GM18907 (cell line): ENCODE data around the gene PLXDC1.

ENCODE experiments used
- ATAC-seq: cut with Tn5 transposase; IDR thresholded peaks from one replicate; pipeline ENCODE4 v1.9.1; 2021; ENCODE audit warnings: mild to moderate bottlenecking, moderate library complexity; ENCODE audit not compliant: unreplicated experiment

PLXDC1 gene

DNA sequence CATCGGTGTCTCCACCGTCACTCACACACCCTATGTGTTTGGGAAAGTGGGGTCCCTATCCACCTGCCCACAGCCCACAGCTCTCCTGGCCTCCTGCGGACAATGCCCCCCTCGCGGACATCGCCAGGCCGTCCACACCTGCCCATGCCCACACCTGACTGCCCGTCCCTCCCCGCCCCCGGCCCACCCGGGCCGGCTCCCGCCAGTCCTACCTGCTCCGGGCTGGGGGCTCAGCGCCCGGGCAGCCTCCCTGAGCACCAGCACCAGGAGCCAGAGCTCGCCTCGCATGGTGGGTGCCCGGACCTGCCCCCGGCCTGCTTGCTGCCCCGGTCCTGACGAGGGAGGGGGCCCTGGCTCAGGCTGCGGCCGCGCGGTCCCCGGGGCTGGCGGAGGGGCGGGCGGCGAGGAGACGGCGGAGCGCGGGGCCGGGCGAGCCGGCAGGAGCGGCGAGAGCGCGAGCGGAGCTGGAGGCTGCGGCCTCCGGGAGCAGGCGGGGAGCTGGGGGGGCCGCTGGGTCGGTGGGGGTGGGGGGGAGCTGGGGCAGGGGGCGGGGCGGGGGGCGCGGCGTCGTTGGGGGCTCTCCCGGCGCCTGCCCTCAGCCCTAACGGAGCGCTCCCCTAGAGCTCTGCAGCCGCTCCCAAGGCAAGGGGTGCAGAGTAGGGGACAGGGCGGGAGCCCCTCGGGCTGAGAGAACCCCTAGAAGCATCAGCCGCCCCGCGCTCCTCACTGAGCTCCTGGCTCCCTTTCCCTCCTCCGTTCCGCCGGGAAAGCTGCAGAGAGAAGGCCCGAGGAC, at the start of gene PLXDC1:
PLXDC1 (minus strand) TSS at position 488 of the 793 bp plus-strand sequence; CDS start at position 288, 200 bp downstream.
- ATAC-seq: no peak

DNA sequence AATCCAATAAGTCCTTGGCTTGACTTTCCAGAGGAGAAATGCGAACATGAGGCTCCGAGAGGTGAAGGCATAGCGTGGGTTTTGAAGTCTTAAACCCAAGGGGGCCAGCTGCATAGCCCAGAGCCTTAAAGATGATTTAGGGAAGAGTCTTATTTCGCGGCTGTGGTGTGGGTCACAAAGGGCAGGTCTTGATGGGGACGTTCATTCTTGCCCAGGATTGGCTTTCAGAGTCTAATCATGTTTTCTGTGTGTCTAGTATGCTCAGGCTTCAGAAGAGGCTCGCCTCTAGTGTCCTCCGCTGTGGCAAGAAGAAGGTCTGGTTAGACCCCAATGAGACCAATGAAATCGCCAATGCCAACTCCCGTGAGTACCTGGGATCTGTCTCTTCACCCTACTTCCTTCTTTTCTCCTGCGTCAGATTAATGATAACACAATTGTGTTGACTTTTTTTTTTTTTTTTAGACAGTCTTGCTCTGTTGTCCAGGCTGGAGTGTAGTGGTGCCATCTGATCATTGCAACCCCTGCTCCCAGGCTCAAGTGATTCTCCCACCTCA, 49.6 kb upstream of the PLXDC1 start:
- ATAC-seq: no peak

DNA sequence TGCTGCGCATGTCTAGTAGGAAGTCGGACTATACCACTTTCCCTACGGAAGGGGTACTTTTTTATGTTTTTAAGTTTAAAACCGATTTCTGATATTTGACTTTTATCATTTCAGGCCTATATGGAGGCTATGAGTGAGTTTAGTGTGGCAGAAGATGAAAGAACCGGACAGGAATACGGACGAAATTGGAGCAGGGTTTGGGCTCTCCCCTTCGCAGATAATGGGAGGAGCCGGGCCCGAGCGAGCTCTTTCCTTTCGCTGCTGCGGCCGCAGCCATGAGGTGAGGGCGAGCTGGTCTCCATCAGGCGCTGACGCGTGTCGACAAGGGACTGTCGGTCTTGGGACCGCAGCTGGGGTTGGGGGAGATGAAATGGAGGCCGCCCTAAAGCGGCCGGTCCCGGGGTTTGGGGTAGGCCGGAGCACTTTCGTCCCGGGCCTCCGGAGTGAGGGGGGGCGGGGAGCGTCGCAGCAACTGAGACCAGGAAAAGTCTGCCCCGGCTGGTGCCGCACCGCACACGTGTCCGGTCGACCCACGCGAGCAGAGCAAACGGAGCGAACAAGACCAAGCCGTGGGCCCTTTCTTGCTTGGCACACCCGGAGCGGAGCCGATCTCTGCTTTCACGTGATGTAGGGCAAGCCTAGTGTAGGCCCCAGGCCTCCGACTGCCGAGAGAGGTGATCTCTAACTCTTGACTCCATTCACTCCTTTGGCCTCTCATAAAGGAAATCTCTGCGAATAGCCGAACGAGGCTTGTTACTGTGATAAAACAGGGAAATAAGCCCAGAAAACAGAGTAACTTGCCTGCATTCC, 48.8 kb upstream of the PLXDC1 start, which contains the start of gene RPL19:
RPL19 (plus strand) TSS at position 214 of the 810 bp plus-strand sequence; CDS start at position 276, 62 bp downstream.
- ATAC-seq: peak; percentile 55

GRCh38 chr17:39199820-39200069, 48.3 kb upstream of the PLXDC1 start:
- ATAC-seq: peak; percentile 57

DNA sequence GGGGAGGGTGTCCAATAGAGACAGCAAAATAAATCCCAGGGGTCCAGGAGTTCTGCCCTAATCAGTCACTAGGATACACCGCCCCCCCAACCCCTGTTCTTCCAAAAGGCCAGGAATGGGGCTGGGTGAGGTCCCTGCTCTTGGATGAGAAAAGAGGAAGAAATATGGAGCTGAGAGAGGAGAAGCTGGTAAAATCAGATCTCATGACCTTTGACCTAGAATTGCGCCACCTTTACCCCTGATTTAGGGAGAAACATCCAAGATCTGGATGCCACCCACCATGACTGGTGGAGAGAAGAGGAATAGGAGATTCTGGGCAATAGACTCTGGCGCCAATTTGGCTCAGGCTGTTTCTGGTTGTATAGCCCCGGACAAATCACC, 46.7 kb upstream of the PLXDC1 start:
- no peak for ATAC-seq

DNA sequence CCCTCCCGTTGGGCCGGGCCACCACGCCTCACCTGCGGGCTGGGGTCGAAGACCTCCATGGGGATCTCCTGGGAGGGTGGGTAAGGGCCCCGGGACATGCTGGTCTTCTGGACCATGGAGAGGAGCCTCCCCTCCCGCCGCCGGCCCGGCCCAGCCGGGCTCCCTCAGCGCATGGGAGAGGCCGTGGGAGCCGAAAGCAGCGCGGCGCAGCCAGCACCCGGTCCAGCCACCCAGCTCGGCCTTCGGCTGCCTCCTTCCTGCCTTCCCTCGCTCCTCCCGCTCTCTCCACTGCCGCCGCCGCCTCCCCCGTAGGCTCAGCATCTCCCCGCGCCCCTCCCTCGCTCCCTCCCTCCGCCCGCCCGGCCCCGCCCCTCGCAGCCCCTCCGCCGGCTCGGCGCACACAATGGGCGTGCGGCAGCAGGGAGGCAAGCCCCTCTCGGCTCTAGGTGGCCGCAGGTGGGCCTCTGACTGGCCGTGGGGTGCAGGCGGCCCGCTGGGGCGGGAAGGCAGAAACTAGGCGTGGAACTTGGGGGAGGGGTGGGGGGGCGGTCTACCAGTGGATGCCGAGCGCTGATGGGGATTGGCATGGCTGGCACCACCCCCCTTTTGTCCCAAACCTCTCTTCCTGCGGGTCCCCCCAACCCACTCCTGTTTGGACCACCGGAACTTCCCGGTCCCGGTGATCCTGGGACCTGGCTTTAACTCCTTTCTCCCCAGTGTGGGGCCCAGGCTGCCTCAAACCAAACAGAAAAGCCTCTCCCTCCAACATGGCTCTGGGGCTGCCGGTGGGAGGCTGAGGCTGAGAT, 46.1 kb upstream of the PLXDC1 start, which contains the start of gene CACNB1:
CACNB1 (minus strand) TSS at position 290 of the 806 bp plus-strand sequence; CDS start at position 116, 174 bp downstream.
- ATAC-seq: no peak

DNA sequence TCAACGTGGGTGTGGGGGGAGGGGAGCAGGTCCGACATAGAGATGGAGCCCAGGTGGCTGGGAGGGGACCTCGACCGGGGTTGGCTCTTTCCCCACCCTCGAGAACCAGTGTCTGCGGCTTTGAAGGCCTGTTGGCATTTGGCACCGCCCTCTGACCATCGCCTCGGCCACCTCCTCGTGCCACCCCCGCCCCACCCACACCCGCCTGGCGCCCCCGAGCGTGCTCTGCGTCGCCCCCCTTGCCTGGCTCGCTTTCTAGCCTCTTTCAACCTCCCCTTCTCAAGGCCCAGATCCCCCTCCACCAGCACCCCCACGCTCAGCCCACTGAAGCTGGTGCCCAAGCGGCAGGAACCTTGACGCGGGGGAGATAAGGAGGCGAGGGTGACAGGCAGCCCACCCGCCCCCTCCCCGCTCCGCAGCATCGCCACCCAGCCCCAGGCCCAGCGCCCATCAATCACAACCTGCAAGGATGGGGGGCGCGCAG, 45.4 kb upstream of the PLXDC1 start:
- ATAC-seq: no peak

DNA sequence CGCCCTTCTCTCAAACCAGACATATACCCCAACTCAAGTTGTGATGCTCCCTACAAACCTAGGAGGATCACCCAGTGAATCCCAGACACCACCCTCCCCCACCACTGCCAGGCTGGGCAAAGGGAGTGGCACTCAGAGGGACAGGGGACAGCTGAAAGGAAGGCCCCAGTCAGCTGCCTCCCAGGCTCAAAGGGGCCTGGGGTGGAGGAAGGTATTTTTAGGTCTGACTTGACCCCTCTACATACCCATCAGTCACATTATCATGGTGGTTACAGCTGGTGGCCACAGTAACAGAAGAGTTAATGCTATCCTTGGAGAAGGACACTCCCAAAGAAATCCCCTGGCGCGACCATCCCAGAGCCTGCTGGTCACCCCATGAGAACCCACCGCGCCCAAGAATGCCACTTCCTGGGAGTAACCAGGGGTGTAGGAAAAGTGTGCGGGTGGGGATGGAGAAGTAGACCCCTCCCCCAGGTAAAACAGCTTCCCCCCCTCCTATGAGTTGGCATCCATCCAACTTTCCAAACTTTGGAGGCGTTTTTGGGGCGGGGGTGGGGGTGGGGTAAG, 44.9 kb upstream of the PLXDC1 start:
- no peak for ATAC-seq

GRCh38 chr17:39195568-39196160, 44.2 kb upstream of the PLXDC1 start:
- ATAC-seq: no peak

- ATAC-seq: no peak
These were observed 43.6 kb upstream of the PLXDC1 start for GRCh38 chr17:39194985-39195524.

DNA sequence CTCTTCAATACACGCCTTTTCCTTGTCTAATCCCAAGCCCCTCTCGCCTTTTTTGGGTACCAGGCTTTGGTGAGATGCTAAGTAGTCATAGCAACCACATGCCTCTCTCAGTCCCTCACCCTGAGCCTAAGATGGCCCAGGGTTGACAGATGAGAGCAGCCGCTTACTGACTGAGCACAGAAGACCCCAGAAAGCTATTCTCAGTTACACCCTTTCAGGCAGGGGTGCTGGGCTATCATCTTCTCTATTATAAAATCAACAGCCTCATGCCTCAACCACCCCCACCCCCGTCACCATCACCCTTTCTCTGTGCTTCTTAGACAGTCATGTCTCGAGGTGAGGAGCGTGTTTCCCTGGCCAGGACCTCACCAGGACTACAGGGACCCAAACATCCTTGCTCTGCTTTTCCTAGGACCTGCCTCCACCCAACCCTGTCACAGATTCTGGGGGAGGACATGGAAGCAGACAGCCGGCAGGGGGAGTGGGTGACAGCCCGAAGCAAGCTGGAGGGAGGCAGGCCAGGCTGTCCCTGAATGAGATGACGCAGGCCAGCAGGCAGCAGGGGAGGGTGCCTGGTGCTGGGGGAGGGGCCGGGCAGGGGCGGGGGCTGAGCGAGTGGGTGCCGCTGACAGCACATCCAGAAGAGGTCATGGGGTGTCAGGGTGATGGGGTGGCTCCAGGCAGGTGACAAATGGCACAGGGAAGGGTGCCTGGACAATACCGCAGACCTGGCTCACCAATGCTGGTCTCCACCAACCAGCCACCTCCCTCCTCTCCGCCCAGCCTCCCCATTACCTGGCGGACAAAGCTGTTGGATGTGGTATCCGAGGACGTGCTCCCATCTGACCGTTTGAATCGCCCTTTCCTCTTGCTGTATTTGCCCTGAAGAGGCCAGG, 42.9 kb upstream of the PLXDC1 start:
- ATAC-seq: no peak

- no peak for ATAC-seq
These were observed 41.9 kb upstream of the PLXDC1 start for GRCh38 chr17:39193346-39193745.

DNA sequence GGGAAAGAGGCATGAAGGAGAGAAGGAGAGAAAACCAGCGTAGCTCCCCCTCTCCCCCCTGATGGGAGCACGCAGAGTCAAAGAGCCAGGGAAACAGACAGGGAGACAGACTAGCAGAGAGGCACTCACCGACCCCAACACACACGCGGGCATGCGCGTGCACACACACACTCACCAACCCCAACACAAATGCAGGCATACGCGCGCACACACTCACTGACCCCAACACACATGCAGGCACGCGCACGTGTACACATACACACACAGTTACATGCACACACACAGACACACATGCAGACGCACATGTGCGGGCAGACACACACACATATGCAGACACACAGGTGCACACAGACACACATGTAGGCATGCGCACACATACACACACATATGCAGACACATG, 41.5 kb upstream of the PLXDC1 start:
- no peak for ATAC-seq

GRCh38 chr17:39191750-39192510, 40.5 kb upstream of the PLXDC1 start:
- no peak for ATAC-seq

DNA sequence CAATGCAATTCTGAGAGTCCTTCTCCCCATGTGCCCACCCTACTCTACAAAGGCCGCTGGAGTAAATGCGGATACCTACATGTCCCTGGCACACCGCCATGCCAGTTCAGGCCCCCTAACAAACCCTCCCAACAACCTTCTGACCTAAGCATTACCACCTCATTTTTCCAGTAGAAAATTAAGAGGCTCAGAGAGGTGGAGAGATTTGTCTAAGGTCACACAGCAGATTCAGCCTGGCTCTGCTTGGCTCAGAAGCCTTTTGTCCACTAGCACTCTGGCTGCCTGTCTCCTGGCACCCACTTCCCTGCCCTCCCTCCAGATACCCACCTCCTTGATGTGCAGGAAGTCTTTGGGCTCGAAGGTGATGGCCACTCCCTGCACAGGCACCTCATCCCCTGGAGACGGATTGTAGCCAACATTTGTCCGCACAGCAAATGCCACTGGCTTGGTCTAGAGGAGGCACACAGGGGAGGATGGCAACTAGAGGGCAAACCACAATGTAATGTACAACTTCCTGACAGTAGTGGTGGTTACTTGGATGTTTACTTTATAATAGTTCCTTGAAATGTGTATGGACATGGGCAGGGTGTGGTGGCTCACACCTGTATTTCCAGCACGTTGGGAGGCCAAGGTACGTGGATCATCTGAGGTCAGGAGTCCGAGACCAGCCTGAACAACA, 35.9 kb upstream of the PLXDC1 start:
- ATAC-seq: no peak

DNA sequence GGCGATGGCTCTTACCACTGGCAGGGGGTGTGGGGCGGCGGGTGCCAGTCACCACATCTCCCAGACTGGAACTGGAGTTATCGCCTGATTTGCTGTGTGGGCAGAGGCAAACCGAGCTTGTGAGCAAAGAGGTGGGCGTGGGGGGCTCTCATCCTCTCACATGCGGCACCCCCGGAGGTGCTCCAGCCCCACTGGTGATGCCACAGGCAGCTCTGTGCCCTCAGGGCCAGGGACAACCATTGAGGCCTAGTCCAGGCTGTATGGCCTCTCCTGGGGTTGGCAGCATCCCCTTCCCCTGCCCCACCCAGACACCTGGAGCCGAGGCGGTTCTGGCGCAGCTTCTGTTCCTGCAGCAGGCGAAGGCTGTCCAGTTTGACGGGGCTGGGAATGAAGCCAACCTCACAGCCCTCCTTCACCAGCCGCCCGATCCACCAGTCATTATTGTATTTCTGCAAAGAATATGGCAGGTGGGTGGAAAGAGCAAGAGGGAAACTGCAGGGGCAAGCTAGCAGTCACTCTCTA, 35.1 kb upstream of the PLXDC1 start:
- ATAC-seq: no peak

GRCh38 chr17:39183720-39184119, 32.3 kb upstream of the PLXDC1 start:
- no peak for ATAC-seq
